Activated CD4-positive, alpha-beta memory T cell treated with anti-CD3 and anti-CD28 coated beads, Interleukin-2, amount 10 ng/mL, durations not matched to agents 7 days and 5 days (primary cell): ENCODE results near the gene HSPA1A. TPM values are rescaled to one million over a fixed set of nuclear protein-coding genes. Genes with fewer than 3 reads are reported as not detected.
A peak's percentile ranks its signal among the peaks of the same experiment; 100 is the strongest.
"Not testable (repeated sequence)": the region's sequence is repeated elsewhere in the genome, so short reads cannot be mapped to it uniquely, and the experiment has no call there.

Experiments used
- CTCF ChIA-PET: fragments of 350-600 bp; sonication (Branson Sonifier 250); formaldehyde crosslinking; loops from one replicate; lab custom pipeline; 2021; ENCODE audit warnings: antibody characterized with exemption, inconsistent platforms; lab: Charles Lee
- POLR2A ChIA-PET: fragments of 350-600 bp; sonication (Branson Sonifier 250); formaldehyde crosslinking; loops from one replicate; lab custom pipeline; 2021; ENCODE audit warnings: antibody characterized with exemption; lab: Charles Lee
- DNase-seq: peaks from one replicate; pipeline ENCODE4 v3.0.0-alpha.2; 2020
- H3K27ac Mint-ChIP-seq: one replicate; pipeline ENCODE4 v1.8.0; 2021; ENCODE audit warnings: mild to moderate bottlenecking, mixed read lengths
- H3K27me3 Mint-ChIP-seq: one replicate; pipeline ENCODE4 v1.8.0; 2021; ENCODE audit warnings: mixed read lengths
- H3K36me3 Mint-ChIP-seq: one replicate; pipeline ENCODE4 v1.8.0; 2021; ENCODE audit warnings: low read depth, mixed read lengths
- H3K4me1 Mint-ChIP-seq: one replicate; pipeline ENCODE4 v1.8.0; 2021; ENCODE audit warnings: mixed read lengths
- H3K4me3 Mint-ChIP-seq: one replicate; pipeline ENCODE4 v1.8.0; 2021; ENCODE audit warnings: mild to moderate bottlenecking, mixed read lengths
- H3K9me3 Mint-ChIP-seq: one replicate; pipeline ENCODE4 v1.8.0; 2021; ENCODE audit warnings: mixed read lengths
- total RNA-seq, 2 experiments: library from RNA; stranded (reverse); gene quantifications; one replicate each; pipeline ENCODE4 v1.2.3, GENCODE V29; 2021

Gene HSPA1A
- total RNA-seq, 2 experiments from 2014 or later: 147 to 151 TPM

- not testable (repeated sequence) for H3K9me3 Mint-ChIP-seq, H3K27me3 Mint-ChIP-seq, DNase-seq
- CTCF ChIA-PET: interaction anchor here (0.8 to 2.3 kb wide), 11 partner anchors 10 to 276 kb away, joined by 3 to 14 read pairs (median 6); partner anchors contain the start of genes DDAH2, DDX39B, HSPA1B and LSM2
- peak overlapping the region; percentile 96 for H3K27ac Mint-ChIP-seq
- H3K4me1 Mint-ChIP-seq: peaks cover 49% of the 10 kb centered on the region
- POLR2A ChIA-PET: interaction anchor here (1.0 to 6.4 kb wide), 12 partner anchors 10 to 157 kb away, joined by 3 to 95 read pairs (median 5); partner anchors contain the start of genes C6orf47, CLIC1, DDAH2 and GPANK1
- peak overlapping the region; percentile 91 for H3K4me3 Mint-ChIP-seq
- peaks cover 18% of the 10 kb centered on the region for H3K36me3 Mint-ChIP-seq
Measured at GRCh38 chr6:31817133-31817928, 2.0 kb downstream of the HSPA1A start.

GRCh38 chr6:31817929-31818511 lies 2.7 kb downstream of the HSPA1A start:
- not testable (repeated sequence) for H3K27me3 Mint-ChIP-seq, DNase-seq, H3K9me3 Mint-ChIP-seq
- CTCF ChIA-PET: interaction anchor here (0.8 to 2.3 kb wide), 12 partner anchors 9 to 277 kb away, joined by 3 to 14 read pairs (median 4); partner anchors contain the start of genes DDAH2, DDX39B, HSPA1B and LSM2
- POLR2A ChIA-PET: interaction anchor here (0.6 to 6.4 kb wide), 14 partner anchors 9 to 157 kb away, joined by 3 to 95 read pairs (median 4); partner anchors contain the start of genes C6orf47, CLIC1, DDAH2 and GPANK1
- peak overlapping the region; percentile 91 for H3K4me3 Mint-ChIP-seq
- peaks cover 18% of the 10 kb centered on the region for H3K36me3 Mint-ChIP-seq
- H3K4me1 Mint-ChIP-seq: peaks cover 48% of the 10 kb centered on the region
- peak overlapping the region; percentile 96 for H3K27ac Mint-ChIP-seq

GRCh38 chr6:31819871-31820299 lies 4.5 kb downstream of the HSPA1A start:
- ChIA-PET POLR2A (interaction anchor here (1.2 to 6.4 kb wide), 4 partner anchors 13 to 167 kb away, joined by 4 to 95 read pairs (median 4); partner anchors contain the start of genes BAG6, CLIC1, LSM2 and MSH5), CTCF (interaction anchor here (1.2 to 1.5 kb wide), 2 partner anchors 13 to 82 kb away, joined by 5 to 6 read pairs; partner anchors contain the start of gene LSM2)
- DNase-seq: no peak
- Mint-ChIP-seq H3K4me3 (peak overlapping the region; percentile 53), H3K4me1 (peaks cover 45% of the 10 kb centered on the region), H3K27me3 (no peaks in the 10 kb centered on the region), H3K36me3 (peaks cover 20% of the 10 kb centered on the region), H3K9me3 (no peaks in the 10 kb centered on the region), H3K27ac (peak overlapping the region; percentile 66)

- POLR2A ChIA-PET: interaction anchor here (1.2 to 6.4 kb wide), 6 partner anchors 8 to 168 kb away, joined by 4 to 95 read pairs (median 5); partner anchors contain the start of genes BAG6, CLIC1, LSM2 and MSH5
- Mint-ChIP-seq H3K36me3 (peaks cover 20% of the 10 kb centered on the region), H3K4me1 (peaks cover 50% of the 10 kb centered on the region), H3K27ac (peak overlapping the region; percentile 94), H3K4me3 (peak overlapping the region; percentile 92)
- H3K9me3 Mint-ChIP-seq, DNase-seq, H3K27me3 Mint-ChIP-seq: not testable (repeated sequence)
- CTCF ChIA-PET: interaction anchor here (1.2 to 1.5 kb wide), 2 partner anchors 14 to 82 kb away, joined by 5 to 6 read pairs; partner anchors contain the start of gene LSM2
Measured at GRCh38 chr6:31820399-31820798, 5.1 kb downstream of the HSPA1A start.

GRCh38 chr6:31821301-31822035 lies 6.1 kb downstream of the HSPA1A start:
- H3K27me3 Mint-ChIP-seq: no peaks in the 10 kb centered on the region
- H3K4me3 Mint-ChIP-seq: peak overlapping the region; percentile 92
- H3K36me3 Mint-ChIP-seq: peaks cover 20% of the 10 kb centered on the region
- ChIA-PET POLR2A (interaction anchor here (0.7 to 6.4 kb wide), 10 partner anchors 9 to 1150 kb away, joined by 3 to 95 read pairs (median 4); partner anchors contain the start of genes CLIC1, CSNK2B, GPANK1 and LSM2), CTCF (interaction anchor here (2.6 kb wide), 1 partner anchor 14 kb away, joined by 9 read pairs; the partner anchor contains the start of gene LSM2)
- DNase-seq: peak; percentile 63
- no peaks in the 10 kb centered on the region for H3K9me3 Mint-ChIP-seq
- H3K27ac Mint-ChIP-seq: peak overlapping the region; percentile 94
- H3K4me1 Mint-ChIP-seq: peaks cover 59% of the 10 kb centered on the region

- peak overlapping the region; percentile 94 for H3K27ac Mint-ChIP-seq
- ChIA-PET CTCF (interaction anchor here (0.6 to 2.6 kb wide), 5 partner anchors 15 to 92 kb away, joined by 3 to 9 read pairs (median 3); partner anchors contain the start of gene LSM2), POLR2A (interaction anchor here (0.7 to 6.4 kb wide), 12 partner anchors 8 to 1150 kb away, joined by 3 to 95 read pairs (median 4); partner anchors contain the start of genes ABHD16A, CLIC1, CSNK2B and GPANK1)
- no peaks in the 10 kb centered on the region for H3K9me3 Mint-ChIP-seq
- H3K4me3 Mint-ChIP-seq: peak overlapping the region; percentile 92
- H3K27me3 Mint-ChIP-seq: no peaks in the 10 kb centered on the region
- peaks cover 20% of the 10 kb centered on the region for H3K36me3 Mint-ChIP-seq
- H3K4me1 Mint-ChIP-seq: peaks cover 67% of the 10 kb centered on the region
- DNase-seq: peak; percentile 65
Measured at GRCh38 chr6:31822036-31822821, 6.9 kb downstream of the HSPA1A start.

GRCh38 chr6:31823592-31824196 lies 8.4 kb downstream of the HSPA1A start:
- not testable (repeated sequence) for DNase-seq, H3K27me3 Mint-ChIP-seq, H3K27ac Mint-ChIP-seq, H3K36me3 Mint-ChIP-seq, H3K9me3 Mint-ChIP-seq
- ChIA-PET CTCF (interaction anchor here (1.2 to 2.6 kb wide), 2 partner anchors 17 to 85 kb away, joined by 3 to 9 read pairs; partner anchors contain the start of gene LSM2), POLR2A (interaction anchor here (0.6 to 6.4 kb wide), 8 partner anchors 9 to 283 kb away, joined by 3 to 95 read pairs (median 4); partner anchors contain the start of genes CLIC1, GPANK1, LSM2 and MPIG6B)
- Mint-ChIP-seq H3K4me1 (peaks cover 59% of the 10 kb centered on the region), H3K4me3 (peak overlapping the region; percentile 44)

- H3K9me3 Mint-ChIP-seq: no peaks in the 10 kb centered on the region
- H3K4me3 Mint-ChIP-seq: peak overlapping the region; percentile 86
- ChIA-PET POLR2A (interaction anchor here (0.6 to 3.4 kb wide), 8 partner anchors 8 to 331 kb away, joined by 3 to 70 read pairs (median 4); partner anchors contain the start of genes ATF6B, C6orf47, CLIC1 and HSPA1A), CTCF (no interaction called here)
- peak overlapping the region; percentile 96 for H3K27ac Mint-ChIP-seq
- DNase-seq: no peak
- peaks cover 48% of the 10 kb centered on the region for H3K4me1 Mint-ChIP-seq
- no peaks in the 10 kb centered on the region for H3K27me3 Mint-ChIP-seq
- H3K36me3 Mint-ChIP-seq: peaks cover 12% of the 10 kb centered on the region
Measured at GRCh38 chr6:31825553-31825952, 10.2 kb downstream of the HSPA1A start.

GRCh38 chr6:31826793-31827285 lies 11.5 kb downstream of the HSPA1A start:
- CTCF ChIA-PET: interaction anchor here (0.6 to 2.1 kb wide), 19 partner anchors 9 to 276 kb away, joined by 3 to 15 read pairs (median 5); partner anchors contain the start of genes DDAH2, GPANK1, HSPA1A and HSPA1L
- peak overlapping the region; percentile 86 for H3K4me3 Mint-ChIP-seq
- peak; percentile 57 for DNase-seq
- H3K36me3 Mint-ChIP-seq: peaks cover 20% of the 10 kb centered on the region
- H3K4me1 Mint-ChIP-seq: peaks cover 53% of the 10 kb centered on the region
- H3K27me3 Mint-ChIP-seq: no peaks in the 10 kb centered on the region
- POLR2A ChIA-PET: interaction anchor here (0.9 to 3.4 kb wide), 26 partner anchors 9 to 332 kb away, joined by 3 to 70 read pairs (median 5); partner anchors contain the start of genes ABHD16A, BAG6, C6orf47 and CLIC1
- H3K27ac Mint-ChIP-seq: peak overlapping the region; percentile 96
- no peaks in the 10 kb centered on the region for H3K9me3 Mint-ChIP-seq
